Fibroblast of gingiva (primary cell): Measurements from ENCODE around the gene RBM38.
"Not testable (repeated sequence)": the region's sequence is repeated elsewhere in the genome, so short reads cannot be mapped to it uniquely, and the experiment has no call there.

Source experiments
- DNase-seq: peaks from one replicate; pipeline ENCODE4 v3.0.0-alpha.2; 2011; ENCODE audit warnings: low read depth

The RBM38 gene

GRCh38 chr20:57390604-57391438, at the start of gene RBM38:
RBM38 (plus strand) TSS chr20:57391396; CDS start chr20:57391582, 186 bp downstream.
- peak; percentile 53 for DNase-seq

- DNase-seq, result no peak
Observed at GRCh38 chr20:57341663-57342062, 49.5 kb upstream of the RBM38 start.

GRCh38 chr20:57342829-57343228, 48.4 kb upstream of the RBM38 start:
- no peak for DNase-seq

- DNase-seq, result peak; percentile 57
Observed at GRCh38 chr20:57346477-57346876, 44.7 kb upstream of the RBM38 start.

GRCh38 chr20:57347393-57347792, 43.8 kb upstream of the RBM38 start:
- no peak for DNase-seq

- not testable (repeated sequence) for DNase-seq
Observed at GRCh38 chr20:57348200-57348921, 42.8 kb upstream of the RBM38 start.

- not testable (repeated sequence) for DNase-seq
Observed at GRCh38 chr20:57348922-57349574, 42.1 kb upstream of the RBM38 start.

GRCh38 chr20:57350081-57350710, 41.0 kb upstream of the RBM38 start:
- no peak for DNase-seq

GRCh38 chr20:57350726-57351041, 40.5 kb upstream of the RBM38 start:
- not testable (repeated sequence) for DNase-seq

- DNase-seq, result peak; percentile 89
Observed at GRCh38 chr20:57351042-57351783, 40.0 kb upstream of the RBM38 start, which contains the start of gene RAE1. RAE1 (plus strand) TSS chr20:57351255; CDS start chr20:57354039, 2,784 bp downstream.

GRCh38 chr20:57352305-57352704, 38.9 kb upstream of the RBM38 start:
- no peak for DNase-seq

- DNase-seq, result no peak
Observed at GRCh38 chr20:57353351-57353750, 37.8 kb upstream of the RBM38 start.

GRCh38 chr20:57361517-57361916, 29.7 kb upstream of the RBM38 start:
- peak; percentile 75 for DNase-seq

GRCh38 chr20:57364451-57364850, 26.7 kb upstream of the RBM38 start:
- no peak for DNase-seq

GRCh38 chr20:57369596-57369995, 21.6 kb upstream of the RBM38 start:
- no peak for DNase-seq

- no peak for DNase-seq
Observed at GRCh38 chr20:57370316-57370715, 20.9 kb upstream of the RBM38 start.

- no peak for DNase-seq
Observed at GRCh38 chr20:57371363-57371762, 19.8 kb upstream of the RBM38 start.

- DNase-seq, result no peak
Observed at GRCh38 chr20:57372157-57372556, 19.0 kb upstream of the RBM38 start.

- no peak for DNase-seq
Observed at GRCh38 chr20:57372581-57373350, 18.4 kb upstream of the RBM38 start.

- DNase-seq, result no peak
Observed at GRCh38 chr20:57374343-57374930, 16.8 kb upstream of the RBM38 start.
